SK-N-MC (cell line): ENCODE data around the gene SENP2.

ENCODE experiments used
- EZH2 ChIP-seq: fragments of 200-600 bp; sonication (generic); IDR thresholded peaks from one replicate; pipeline ENCODE4 v1.6.1; 2017; ENCODE audit warnings: antibody characterized with exemption
- POLR2AphosphoS5 ChIP-seq: IDR thresholded peaks from 2 replicates; pipeline ENCODE4 v1.6.1; 2012; ENCODE audit warnings: mild to moderate bottlenecking, low read depth, low read length, borderline replicate concordance

DNA sequence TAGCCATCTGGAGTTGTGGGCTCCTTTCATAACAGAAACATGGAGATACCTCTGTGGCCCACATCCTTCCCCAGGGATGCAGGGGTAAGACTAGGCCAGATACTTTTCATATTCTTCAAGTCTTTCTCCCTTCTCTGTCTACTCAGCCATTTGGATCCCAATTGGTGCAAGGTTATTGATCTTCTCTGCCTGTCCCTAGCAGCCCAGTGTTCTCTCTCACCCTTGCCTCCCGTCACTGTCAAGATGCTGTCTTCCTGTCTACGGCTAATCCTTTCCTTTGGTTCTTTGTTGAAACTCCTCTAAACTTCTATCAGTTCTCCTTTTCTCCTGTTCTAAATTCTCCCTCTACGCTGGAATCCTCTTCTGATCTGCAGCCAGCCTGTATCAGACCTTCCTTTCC is 51.3 kb downstream of the SENP2 start:
- TF ChIP-seq EZH2 = no peak
- TF ChIP-seq POLR2AphosphoS5 = peak; percentile 55; the same call in 1 of the 2 replicates
